Measurements from ENCODE around the gene RGS19. TPM values are rescaled to one million over a fixed set of nuclear protein-coding genes. Genes with fewer than 3 reads are reported as not detected.
A peak's percentile ranks its signal among the peaks of the same experiment; 100 is the strongest.

The RGS19 gene
- total and polyA plus RNA-seq, 2 experiments from 2014 or later, result 9.0 to 12.3 TPM

DNA sequence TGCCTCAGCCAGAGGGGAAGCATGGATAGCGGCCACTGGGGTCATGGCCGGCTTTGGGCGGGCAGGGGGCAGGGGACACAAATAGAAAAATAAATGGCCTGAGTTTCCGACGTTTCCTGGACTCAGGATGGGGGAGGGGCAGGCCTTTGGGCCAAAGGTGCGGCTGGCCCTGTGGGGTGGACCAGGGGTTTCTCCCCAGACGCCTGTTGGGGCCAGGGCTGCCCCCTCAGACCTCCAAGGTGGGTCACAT is 22.8 kb downstream of the RGS19 start:
- TF ChIP-seq, protein P1, sequence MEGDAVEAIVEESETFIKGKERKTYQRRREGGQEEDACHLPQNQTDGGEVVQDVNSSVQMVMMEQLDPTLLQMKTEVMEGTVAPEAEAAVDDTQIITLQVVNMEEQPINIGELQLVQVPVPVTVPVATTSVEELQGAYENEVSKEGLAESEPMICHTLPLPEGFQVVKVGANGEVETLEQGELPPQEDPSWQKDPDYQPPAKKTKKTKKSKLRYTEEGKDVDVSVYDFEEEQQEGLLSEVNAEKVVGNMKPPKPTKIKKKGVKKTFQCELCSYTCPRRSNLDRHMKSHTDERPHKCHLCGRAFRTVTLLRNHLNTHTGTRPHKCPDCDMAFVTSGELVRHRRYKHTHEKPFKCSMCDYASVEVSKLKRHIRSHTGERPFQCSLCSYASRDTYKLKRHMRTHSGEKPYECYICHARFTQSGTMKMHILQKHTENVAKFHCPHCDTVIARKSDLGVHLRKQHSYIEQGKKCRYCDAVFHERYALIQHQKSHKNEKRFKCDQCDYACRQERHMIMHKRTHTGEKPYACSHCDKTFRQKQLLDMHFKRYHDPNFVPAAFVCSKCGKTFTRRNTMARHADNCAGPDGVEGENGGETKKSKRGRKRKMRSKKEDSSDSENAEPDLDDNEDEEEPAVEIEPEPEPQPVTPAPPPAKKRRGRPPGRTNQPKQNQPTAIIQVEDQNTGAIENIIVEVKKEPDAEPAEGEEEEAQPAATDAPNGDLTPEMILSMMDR (IDR thresholded peaks at IDR 0.05; ENCODE audit: low read depth, low read length), result no peak
- no peak overlapping the region for H3K27ac ChIP-seq
- H3K4me1 ChIP-seq (ENCODE audit: low read depth), result peaks cover 5% of the 10 kb centered on the region
- no peaks in the 10 kb centered on the region for H3K27me3 ChIP-seq
- H3K36me3 ChIP-seq, result no peaks in the 10 kb centered on the region
- no peaks in the 10 kb centered on the region for H3K9me3 ChIP-seq (ENCODE audit: low read depth)
- no peak overlapping the region for H3K4me3 ChIP-seq
- DNase-seq (ENCODE audit: low read depth in 1 of 2, low spot score in 1 of 2), result no peak

DNA sequence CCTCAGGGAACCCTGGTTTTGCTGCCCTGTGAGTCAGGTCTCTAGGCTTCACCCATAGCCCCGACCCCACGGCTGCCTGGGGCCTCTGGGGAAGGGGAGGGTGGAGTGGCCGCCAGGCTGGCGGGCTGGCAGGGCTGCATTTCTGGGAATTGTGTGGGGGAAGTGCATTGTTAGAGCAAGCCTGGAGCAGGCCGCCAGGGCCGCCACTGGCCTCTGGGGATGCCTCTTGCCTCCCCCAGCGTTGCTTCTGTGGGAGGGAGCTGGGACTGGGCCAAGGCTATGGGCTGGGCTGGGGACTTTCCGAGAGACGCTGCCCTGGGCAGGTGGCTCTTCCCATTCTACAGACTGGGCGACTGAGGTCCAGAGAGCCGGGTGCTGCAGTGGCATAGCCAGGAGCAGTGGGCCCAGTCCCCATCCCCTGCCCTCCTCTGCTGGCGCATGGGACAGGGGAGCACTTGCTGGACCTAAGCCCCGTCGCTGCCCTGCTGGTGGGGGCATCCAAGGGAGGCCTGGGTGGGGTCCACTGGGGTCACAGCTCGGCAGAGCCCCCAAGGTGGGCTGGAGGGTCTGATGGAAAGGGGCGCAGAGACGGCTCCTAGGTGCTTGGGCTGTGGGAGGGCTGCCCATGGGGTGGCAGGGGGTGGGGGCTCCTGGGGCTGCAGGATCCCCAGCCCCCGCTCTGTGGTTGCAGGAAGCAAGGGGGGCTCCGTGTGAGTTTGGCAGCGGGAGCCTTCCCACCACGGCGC is 23.3 kb downstream of the RGS19 start:
- no peaks in the 10 kb centered on the region for H3K9me3 ChIP-seq (ENCODE audit: low read depth)
- peak in 1 of 2 donors; percentile 81 for DNase-seq (ENCODE audit: low read depth in 1 of 2, low spot score in 1 of 2)
- peaks cover 5% of the 10 kb centered on the region for H3K4me1 ChIP-seq (ENCODE audit: low read depth)
- TF ChIP-seq, protein P1 (IDR thresholded peaks at IDR 0.05; ENCODE audit: low read depth, low read length), result no peak
- H3K4me3 ChIP-seq, result no peak overlapping the region
- no peaks in the 10 kb centered on the region for H3K36me3 ChIP-seq
- no peak overlapping the region for H3K27ac ChIP-seq
- peaks cover 5% of the 10 kb centered on the region for H3K27me3 ChIP-seq

DNA sequence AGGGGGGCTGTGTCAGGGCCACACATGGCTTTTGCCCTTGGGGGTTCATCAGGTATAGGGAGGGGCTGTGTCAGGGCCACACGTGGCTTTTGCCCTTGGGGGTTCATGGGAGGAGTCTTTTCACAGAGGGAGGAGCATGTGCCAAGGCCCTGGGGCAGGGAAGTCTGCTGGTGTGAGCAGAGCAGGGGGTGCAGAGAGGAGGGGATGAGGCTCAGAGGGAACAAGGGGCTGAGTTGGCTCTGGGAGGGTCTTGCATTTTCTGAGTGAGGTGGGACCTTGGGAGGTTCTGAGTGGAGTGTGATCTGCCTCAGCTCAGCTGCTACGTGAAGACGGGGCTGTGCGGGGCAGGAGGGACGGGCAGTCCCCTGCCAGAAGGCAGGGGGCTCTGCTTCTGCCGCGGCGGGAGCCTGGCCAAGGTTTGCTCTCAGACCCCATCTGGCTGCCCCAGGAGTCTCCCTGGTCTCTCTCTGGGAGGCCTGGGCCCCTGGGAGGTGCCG is 23.9 kb downstream of the RGS19 start:
- Histone ChIP-seq H3K36me3 (no peaks in the 10 kb centered on the region), H3K4me1 (ENCODE audit: low read depth) (peaks cover 5% of the 10 kb centered on the region), H3K27ac (no peak overlapping the region), H3K4me3 (no peak overlapping the region), H3K27me3 (peaks cover 11% of the 10 kb centered on the region), H3K9me3 (ENCODE audit: low read depth) (no peaks in the 10 kb centered on the region)
- DNase-seq (ENCODE audit: low read depth in 1 of 2, low spot score in 1 of 2), result no peak
- TF ChIP-seq, protein P1 (IDR thresholded peaks at IDR 0.05; ENCODE audit: low read depth, low read length), result no peak

DNA sequence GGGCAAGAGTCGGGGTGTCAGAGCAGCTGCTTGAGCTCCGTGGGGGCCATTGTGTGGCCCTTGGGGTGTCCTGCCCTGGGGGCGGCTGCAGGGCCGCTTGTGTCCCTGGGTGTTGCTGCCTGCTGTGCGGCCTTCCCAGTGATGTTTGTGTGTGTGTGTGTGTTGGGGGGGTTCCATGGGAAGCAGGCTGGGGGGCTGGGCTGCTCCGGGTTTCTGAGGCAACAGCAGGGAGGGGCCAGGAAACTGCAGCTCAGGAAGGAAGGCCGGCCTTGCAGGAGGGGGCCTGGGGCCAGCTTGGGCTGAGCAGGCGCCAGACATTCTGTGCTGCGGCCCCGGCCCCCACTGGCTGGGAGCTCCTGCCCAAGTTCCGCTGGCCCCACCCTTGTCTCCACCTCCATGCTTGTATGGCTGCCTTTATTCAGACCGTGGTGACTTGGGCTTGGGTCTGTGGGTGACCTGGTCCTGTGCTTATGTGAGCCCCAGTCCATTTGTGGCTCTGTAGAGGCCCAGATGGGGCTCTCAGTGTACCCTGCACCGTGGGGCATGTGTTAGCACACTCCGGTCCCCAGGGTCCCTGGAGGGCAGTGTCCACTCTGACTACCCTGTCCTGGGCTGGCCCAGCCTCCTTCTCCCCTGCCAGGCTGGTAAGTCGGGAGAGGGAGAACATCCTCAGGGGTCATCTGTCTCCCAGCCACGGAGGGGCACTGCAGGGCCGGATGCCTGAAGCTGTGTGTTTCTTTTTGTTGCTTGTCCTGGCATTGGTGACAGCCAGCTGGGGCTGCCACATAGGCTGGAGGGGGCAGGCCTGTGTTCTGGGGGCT is 25.3 kb downstream of the RGS19 start:
- no peak overlapping the region for H3K4me3 ChIP-seq
- peaks cover 24% of the 10 kb centered on the region for H3K27me3 ChIP-seq
- TF ChIP-seq, protein P1 (IDR thresholded peaks at IDR 0.05; ENCODE audit: low read depth, low read length), result peak; percentile 30
- H3K27ac ChIP-seq, result no peak overlapping the region
- peaks cover 5% of the 10 kb centered on the region for H3K4me1 ChIP-seq (ENCODE audit: low read depth)
- peak; percentile 59 to 92 for DNase-seq (ENCODE audit: low read depth in 1 of 2, low spot score in 1 of 2)
- H3K9me3 ChIP-seq (ENCODE audit: low read depth), result no peaks in the 10 kb centered on the region
- no peaks in the 10 kb centered on the region for H3K36me3 ChIP-seq

DNA sequence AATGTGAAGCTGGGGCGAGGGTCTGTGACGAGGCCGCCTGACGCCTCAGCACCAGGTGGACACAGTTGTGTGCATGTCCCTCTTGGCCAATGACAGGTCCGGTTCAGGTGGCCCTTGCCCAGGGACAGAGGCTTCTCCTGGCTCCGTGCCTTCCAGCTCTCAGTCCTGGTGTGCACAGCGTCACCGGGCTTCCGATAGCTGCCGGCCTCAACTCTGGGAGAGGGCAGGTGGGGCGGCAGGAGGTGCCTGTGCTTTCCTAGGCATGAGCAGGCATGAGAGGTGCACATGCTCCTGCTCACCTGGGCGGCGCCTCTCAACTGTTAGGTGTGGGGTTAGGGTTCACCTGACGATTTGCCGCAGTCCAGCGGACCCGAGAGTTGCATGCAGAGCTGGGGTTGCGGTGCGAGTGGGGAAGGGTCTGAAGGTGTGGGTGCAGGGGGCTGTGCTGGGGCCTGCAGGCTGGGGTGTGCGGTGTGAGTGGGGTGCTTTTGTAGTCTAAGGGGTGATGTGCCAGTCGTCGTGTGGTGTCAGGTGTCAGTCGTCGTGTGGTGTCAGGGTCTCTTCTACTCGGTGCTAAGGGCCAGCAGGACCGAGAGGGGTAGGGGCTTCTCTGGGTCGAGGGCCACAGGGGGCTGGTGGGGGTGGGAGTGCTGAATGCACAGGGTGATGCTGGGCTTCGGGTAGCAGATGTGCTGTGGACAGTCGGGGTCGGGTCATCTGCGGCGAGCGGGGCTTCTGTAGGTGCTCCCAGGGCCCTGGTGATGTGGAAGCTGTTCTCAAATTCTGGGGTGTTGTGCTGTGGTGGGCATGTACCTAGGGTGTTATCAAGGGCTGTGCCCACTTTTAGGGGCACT is 26.1 kb downstream of the RGS19 start:
- TF ChIP-seq, protein P1 (IDR thresholded peaks at IDR 0.05; ENCODE audit: low read depth, low read length), result no peak
- H3K4me1 ChIP-seq (ENCODE audit: low read depth), result peaks cover 5% of the 10 kb centered on the region
- H3K4me3 ChIP-seq, result no peak overlapping the region
- H3K27ac ChIP-seq, result no peak overlapping the region
- peaks cover 33% of the 10 kb centered on the region for H3K27me3 ChIP-seq
- H3K9me3 ChIP-seq (ENCODE audit: low read depth), result no peaks in the 10 kb centered on the region
- DNase-seq (ENCODE audit: low read depth in 1 of 2, low spot score in 1 of 2), result no peak
- no peaks in the 10 kb centered on the region for H3K36me3 ChIP-seq
